ENCODE data around the gene SLC35C1. TPM values are rescaled to one million over a fixed set of nuclear protein-coding genes. Genes with fewer than 3 reads are reported as not detected.

SLC35C1 gene
- total RNA-seq, 1 experiment from 2014 or later, result 2.2 TPM

DNA sequence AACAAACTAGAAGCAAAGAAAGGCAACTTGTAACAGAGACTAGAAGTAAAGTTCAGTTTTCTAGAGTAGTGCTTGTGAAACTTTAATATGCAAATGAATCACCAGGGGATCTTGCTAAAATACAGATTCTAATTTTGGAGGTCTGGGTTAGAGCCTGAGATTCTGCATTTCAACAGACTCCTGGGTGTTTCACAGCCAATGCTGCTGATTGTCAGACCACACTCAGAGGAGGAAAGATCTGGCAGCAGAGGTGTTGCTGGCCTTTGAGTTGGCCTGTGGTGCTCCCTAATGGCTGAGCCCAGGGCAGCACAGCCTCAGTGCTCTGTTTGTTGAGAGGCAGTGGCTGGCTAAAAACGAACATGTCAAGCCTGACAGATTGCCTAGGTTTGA, 47.8 kb downstream of the SLC35C1 start:
- in situ Hi-C loops (cut with HindIII; ENCODE audit: low pct_unique_long_range_greater_than_20kb, low sequenced_read_pairs), result no loop called here
- DNase-seq (ENCODE audit: low read depth, low spot score), result peak; percentile 14

DNA sequence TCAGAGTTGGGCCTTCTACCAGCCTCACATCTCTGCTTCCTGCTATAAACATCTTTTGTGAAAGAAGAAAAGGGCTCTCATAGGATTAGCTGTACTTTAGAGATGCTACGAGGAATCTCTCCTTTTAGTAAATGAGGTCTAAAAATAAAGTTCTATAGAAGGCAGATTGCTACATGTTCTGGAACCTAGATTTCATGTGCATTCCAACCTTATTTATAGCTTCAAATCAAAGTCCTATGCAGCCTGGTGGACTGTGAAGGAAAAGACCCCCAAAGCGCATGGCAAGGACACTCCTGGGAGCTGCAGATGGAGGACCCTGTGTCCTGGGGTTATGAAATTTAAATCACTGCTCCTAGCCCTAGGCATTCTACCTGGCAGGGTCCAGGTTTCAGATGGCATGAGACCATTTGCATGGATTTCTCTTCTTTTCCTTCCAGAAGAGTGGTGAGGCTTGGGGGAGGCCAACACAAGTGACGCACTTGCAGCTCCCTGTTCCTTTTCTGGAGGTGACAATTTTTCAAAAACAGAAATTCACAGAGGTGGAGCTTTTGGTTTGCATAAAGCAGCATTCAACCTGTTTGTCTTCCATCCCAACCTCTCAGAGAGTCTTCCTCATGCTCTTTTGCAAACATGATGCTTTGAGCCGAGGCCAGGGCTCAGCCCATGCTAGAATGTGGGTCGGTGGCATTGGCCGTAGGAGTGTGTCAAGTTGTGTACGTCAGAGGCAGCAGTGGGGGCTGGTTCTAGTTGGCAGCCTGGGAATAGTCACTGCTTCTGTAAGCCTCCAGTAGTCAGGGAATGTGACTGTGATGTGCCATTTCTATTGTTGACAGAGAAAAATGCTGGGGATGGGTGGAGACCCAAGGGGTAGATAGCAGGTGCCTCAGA, 48.6 kb downstream of the SLC35C1 start:
- in situ Hi-C loops (cut with HindIII; ENCODE audit: low pct_unique_long_range_greater_than_20kb, low sequenced_read_pairs), result no loop called here

DNA sequence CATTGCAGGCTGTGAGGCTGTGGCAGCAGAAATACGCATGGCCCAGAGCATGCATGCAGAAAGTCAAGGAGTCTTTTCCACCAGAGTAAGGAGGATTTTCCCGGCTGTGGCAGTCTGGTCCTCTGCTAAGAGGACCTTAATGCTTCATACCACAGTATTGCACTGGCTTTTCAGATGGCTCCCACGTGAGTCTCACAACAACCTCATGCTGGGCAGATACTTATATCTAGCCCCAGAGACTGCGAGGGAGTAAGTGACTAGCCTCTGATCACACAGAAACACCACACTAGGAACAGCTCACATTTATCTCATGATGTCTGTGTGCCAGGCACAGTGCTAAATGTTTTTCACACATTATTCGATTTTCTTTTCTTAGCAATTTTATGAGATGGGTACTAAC, 50.4 kb downstream of the SLC35C1 start:
- DNase-seq (ENCODE audit: low read depth, low spot score), result no peak
- in situ Hi-C loops (cut with HindIII; ENCODE audit: low pct_unique_long_range_greater_than_20kb, low sequenced_read_pairs), result no loop called here

More for the DNA sequence above, 48.6 kb downstream of the SLC35C1 start:
- DNase-seq (ENCODE audit: low read depth, low spot score), result no peak

DNA sequence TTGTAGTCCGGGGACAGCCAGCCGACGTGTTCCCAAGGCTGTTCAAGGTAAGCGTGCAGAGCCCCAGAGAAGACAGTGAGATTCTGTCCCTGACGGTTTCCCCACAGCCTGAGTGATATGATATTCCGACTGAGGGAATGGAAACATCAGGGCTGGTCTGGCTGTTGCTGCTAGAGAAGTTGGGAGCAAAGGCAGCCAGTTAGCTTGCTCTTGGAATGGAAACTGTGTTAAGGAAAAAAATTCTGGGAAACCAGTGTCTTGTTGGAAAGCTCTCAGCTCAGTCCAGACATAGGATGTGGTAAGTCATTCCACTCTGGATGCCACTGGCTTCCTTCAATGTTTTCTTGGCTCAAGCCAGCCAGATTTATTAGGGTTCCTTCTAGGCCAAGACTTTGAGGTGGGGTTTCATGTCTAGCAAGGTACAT, 51.1 kb downstream of the SLC35C1 start:
- DNase-seq (ENCODE audit: low read depth, low spot score), result no peak
- in situ Hi-C loops (cut with HindIII; ENCODE audit: low pct_unique_long_range_greater_than_20kb, low sequenced_read_pairs), result no loop called here

DNA sequence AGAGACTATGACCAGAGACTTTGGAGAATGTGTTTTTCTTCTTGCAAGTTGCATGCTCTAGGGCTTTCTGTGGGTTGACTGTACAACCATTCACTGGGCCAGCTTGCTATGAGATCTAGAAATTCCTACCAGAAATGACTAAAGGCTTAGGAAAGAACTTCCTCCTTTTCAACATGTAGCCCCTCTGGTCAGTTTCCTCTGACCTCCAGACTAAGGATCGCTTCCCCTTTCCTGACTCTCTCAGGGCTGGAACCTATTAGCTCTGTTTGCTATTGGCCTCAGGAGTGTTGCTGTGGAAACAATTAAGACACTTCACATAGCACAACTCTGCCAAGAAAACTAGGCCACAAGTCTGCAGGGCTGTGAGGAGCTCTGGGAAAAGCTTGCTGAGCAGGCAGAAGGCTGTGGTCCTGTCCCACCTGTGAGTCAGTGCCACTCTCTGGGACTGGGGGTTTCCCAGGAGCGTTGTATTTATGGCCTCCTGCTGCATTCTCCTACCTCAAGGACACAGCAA, 53.1 kb downstream of the SLC35C1 start:
- in situ Hi-C loops (cut with HindIII; ENCODE audit: low pct_unique_long_range_greater_than_20kb, low sequenced_read_pairs), result no loop called here
- no peak for DNase-seq (ENCODE audit: low read depth, low spot score)

DNA sequence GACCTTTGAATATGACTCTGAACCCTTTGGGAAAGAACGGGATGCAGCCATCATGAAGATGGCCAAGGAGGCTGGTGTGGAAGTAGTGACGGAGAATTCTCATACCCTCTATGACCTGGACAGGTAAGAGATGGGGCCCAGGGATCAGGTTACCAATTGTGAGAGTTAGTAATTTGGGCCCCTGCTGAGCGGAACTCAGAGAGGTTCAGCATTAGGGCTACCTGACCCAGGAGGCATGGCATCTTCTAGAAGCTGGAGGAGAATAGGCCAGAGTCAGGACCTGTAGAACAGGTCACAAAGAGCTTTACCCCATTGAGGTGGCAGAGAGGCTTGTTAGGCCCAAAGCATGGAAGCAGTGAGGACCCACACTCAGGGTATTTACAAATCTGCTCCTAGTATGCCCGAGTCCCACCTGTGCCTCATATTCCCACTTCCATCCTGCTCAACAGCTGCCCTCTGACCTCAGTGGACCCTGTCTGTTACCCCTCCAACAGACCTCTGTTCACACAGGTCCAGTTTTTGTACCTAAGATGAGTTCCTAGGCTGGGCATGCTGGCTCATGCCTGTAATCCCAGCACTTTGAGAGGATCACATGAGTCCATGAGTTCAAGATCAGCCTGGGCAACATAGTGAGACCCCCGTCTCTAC, 53.9 kb downstream of the SLC35C1 start:
- DNase-seq (ENCODE audit: low read depth, low spot score), result no peak
- in situ Hi-C loops (cut with HindIII; ENCODE audit: low pct_unique_long_range_greater_than_20kb, low sequenced_read_pairs), result no loop called here

DNA sequence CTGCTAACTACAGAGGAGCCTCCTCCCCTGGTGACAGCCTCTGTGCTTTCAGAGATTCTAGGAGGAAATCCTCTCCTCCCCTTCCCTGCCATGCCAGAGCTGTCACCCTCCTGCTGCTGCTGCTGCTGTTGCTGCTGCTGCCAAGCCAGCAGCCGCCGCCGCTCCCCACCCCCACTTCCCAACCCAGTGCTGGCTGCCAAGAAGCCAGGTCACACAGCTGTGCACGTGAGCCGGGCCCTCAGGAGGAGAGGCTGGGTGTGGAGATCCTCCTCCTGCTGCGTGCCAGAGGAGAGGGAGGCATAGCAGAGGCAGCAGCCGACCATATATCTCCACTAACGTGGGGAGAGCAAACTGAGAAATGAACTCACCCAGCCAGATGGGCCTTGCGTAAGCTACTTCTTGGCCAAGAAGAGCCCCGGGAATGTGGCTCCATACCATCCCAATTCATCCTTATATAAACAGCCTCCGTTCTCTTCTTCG, 54.8 kb downstream of the SLC35C1 start:
- in situ Hi-C loops (cut with HindIII; ENCODE audit: low pct_unique_long_range_greater_than_20kb, low sequenced_read_pairs), result no loop called here

DNA sequence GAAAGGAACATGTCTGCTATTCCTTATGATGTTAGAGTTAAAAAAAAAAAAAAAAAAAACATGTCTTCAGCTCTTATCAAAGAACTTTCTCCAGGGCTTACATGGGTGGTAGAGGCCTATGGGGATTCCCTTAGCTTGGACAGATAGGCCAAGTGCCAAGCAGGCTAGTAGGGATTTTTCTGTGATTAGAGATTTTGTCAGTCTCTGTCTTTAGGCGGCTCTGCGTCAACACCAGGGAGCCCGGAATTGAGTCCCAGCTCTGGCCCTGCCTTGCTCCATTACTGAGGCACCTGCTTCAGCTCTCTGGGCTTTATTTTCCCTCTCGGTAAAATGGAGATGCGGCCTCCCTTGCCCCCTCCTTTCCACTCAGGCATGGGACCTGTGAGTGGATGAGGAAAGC, 55.4 kb downstream of the SLC35C1 start:
- in situ Hi-C loops (cut with HindIII; ENCODE audit: low pct_unique_long_range_greater_than_20kb, low sequenced_read_pairs), result no loop called here
- no peak for DNase-seq (ENCODE audit: low read depth, low spot score)

More for the DNA sequence above, 54.8 kb downstream of the SLC35C1 start:
- no peak for DNase-seq (ENCODE audit: low read depth, low spot score)

DNA sequence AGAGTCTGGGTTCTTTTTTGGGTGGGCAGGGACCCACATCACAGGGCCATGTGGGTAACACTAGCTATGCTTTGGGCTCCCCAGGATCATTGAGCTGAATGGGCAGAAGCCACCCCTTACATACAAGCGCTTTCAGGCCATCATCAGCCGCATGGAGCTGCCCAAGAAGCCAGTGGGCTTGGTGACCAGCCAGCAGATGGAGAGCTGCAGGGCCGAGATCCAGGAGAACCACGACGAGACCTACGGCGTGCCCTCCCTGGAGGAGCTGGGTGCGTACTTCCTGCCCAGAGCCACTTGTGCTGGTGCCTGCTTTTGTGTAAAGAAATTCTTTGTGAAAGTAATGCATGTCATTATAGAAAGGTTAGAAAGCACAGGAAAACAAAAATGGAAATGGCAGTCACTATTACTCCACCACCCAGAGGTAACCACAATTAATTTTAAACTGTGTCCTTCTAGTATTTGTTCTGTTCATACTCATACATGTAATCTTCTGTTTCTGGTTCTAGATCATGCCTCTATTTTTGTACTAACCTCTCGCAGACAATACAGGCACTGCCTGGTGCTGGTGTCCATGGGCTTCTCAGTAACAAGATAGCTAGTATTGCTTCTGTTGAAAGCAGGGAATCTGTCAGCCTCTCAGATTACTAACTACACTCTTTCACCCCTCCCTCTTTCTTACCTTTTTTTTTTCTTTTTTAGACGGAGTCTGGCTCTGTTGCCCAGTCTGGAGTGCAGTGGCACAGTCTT, 56.0 kb downstream of the SLC35C1 start:
- DNase-seq (ENCODE audit: low read depth, low spot score), result no peak
- in situ Hi-C loops (cut with HindIII; ENCODE audit: low pct_unique_long_range_greater_than_20kb, low sequenced_read_pairs), result no loop called here

Other genes starting within 250 kb of the SLC35C1 start
- not detected in 2 replicates for gene CHST1, start 139.5 kb upstream of the SLC35C1 start, total RNA-seq (2014; rRNA removed; shearing (Covaris generic))
- 5.1 and 5.4 TPM in 2 replicates for gene CRY2, start 42.3 kb downstream of the SLC35C1 start, total RNA-seq (2014; rRNA removed; shearing (Covaris generic))
- 14.3 and 16.1 TPM in 2 replicates for gene MAPK8IP1, start 80.5 kb downstream of the SLC35C1 start, total RNA-seq (2014; rRNA removed; shearing (Covaris generic))
- gene FREY1, start 102.1 kb downstream of the SLC35C1 start, total RNA-seq (2014; rRNA removed; shearing (Covaris generic)), result 0.37 and 1.2 TPM in 2 replicates
- gene PEX16, start 112.7 kb downstream of the SLC35C1 start, total RNA-seq (2014; rRNA removed; shearing (Covaris generic)), result 25.8 and 26.0 TPM in 2 replicates
- gene LARGE2, start 117.5 kb downstream of the SLC35C1 start, total RNA-seq (2014; rRNA removed; shearing (Covaris generic)), result 0.16 and 0.37 TPM in 2 replicates